HL-60 (cell line): ENCODE measurements around the gene PRDX6.

Experiments
- DNase-seq, 2 experiments: peaks; one replicate each; pipeline ENCODE4 v3.0.0-alpha.2; 2010 to 2020; ENCODE audit warnings: low read depth in 1 of 2, low spot score in 1 of 2
- H3K27ac ChIP-seq: fragments of 250-450 bp; sonication (Bioruptor Pico); replicated peaks from 2 replicates; pipeline ENCODE4 v1.5.1; 2020; ENCODE audit warnings: mild to moderate bottlenecking, moderate library complexity
- H3K27me3 ChIP-seq: fragments of 250-450 bp; sonication (Bioruptor Pico); 2 replicates; pipeline ENCODE4 v1.5.1; 2021; ENCODE audit warnings: mild to moderate bottlenecking, moderate library complexity; ENCODE audit not compliant: insufficient read depth, poor library complexity, severe bottlenecking
- H3K4me3 ChIP-seq: replicated peaks from 2 replicates; pipeline ENCODE4 v1.5.1; 2011; ENCODE audit warnings: mild to moderate bottlenecking, control low read depth, low read length; ENCODE audit not compliant: insufficient read depth
- CTCF ChIP-seq: IDR thresholded peaks from one replicate; pipeline ENCODE4 v1.5.1; 2011; ENCODE audit warnings: low read length, control low read depth, inconsistent platforms; ENCODE audit not compliant: insufficient read depth
- GABPA ChIP-seq: IDR thresholded peaks from 2 replicates; pipeline ENCODE4 v1.6.1; 2012; ENCODE audit warnings: low read depth
- POLR2AphosphoS5 ChIP-seq: IDR thresholded peaks from 2 replicates; pipeline ENCODE4 v1.6.1; 2012; ENCODE audit warnings: low read depth
- REST ChIP-seq: IDR thresholded peaks from 2 replicates; pipeline ENCODE4 v1.6.1; 2012; ENCODE audit warnings: low read depth; ENCODE audit not compliant: insufficient replicate concordance
- SPI1 ChIP-seq: IDR thresholded peaks from 2 replicates; pipeline ENCODE4 v1.6.1; 2012; ENCODE audit warnings: low read depth, mild to moderate bottlenecking, borderline replicate concordance

Gene PRDX6

GRCh38 chr1:173436841-173437428, 40.2 kb upstream of the PRDX6 start:
- TF ChIP-seq POLR2AphosphoS5 (no peak), SPI1 (no peak), GABPA (no peak), CTCF (no peak)
- H3K27me3 ChIP-seq: no peaks in the 10 kb centered on the region

GRCh38 chr1:173438675-173439074, 38.5 kb upstream of the PRDX6 start:
- no peak overlapping the region for H3K27ac ChIP-seq
- DNase-seq: no peak
- TF ChIP-seq REST (no peak), CTCF (no peak), GABPA (no peak), SPI1 (no peak), POLR2AphosphoS5 (no peak)
- no peaks in the 10 kb centered on the region for H3K27me3 ChIP-seq
- H3K4me3 ChIP-seq: no peak overlapping the region

More at GRCh38 chr1:173436841-173437428, 40.2 kb upstream of the PRDX6 start:
- no peak overlapping the region for H3K27ac ChIP-seq
- DNase-seq: no peak
- H3K4me3 ChIP-seq: no peak overlapping the region

GRCh38 chr1:173440430-173440829, 36.7 kb upstream of the PRDX6 start:
- Histone ChIP-seq H3K27me3 (no peaks in the 10 kb centered on the region), H3K4me3 (no peak overlapping the region), H3K27ac (no peak overlapping the region)
- no peak for DNase-seq
- no peak for TF ChIP-seq POLR2AphosphoS5
- TF ChIP-seq GABPA: no peak
- no peak for TF ChIP-seq CTCF
- no peak for TF ChIP-seq SPI1
- TF ChIP-seq REST: no peak

- no peak for DNase-seq
- H3K27ac ChIP-seq: no peak overlapping the region
- H3K4me3 ChIP-seq: no peak overlapping the region
- TF ChIP-seq GABPA: no peak
- TF ChIP-seq CTCF: no peak
- no peak for TF ChIP-seq REST
- no peak for TF ChIP-seq SPI1
- no peak for TF ChIP-seq POLR2AphosphoS5
- H3K27me3 ChIP-seq: no peaks in the 10 kb centered on the region
Observed at GRCh38 chr1:173444757-173445156, 32.4 kb upstream of the PRDX6 start.
